HG02610 (cell line): ENCODE results near the gene CTAGE9.
"Not testable (repeated sequence)": the region's sequence is repeated elsewhere in the genome, so short reads cannot be mapped to it uniquely, and the experiment has no call there.

Experiments used
- ATAC-seq: cut with Tn5 transposase; IDR thresholded peaks from one replicate; pipeline ENCODE4 v1.9.1; 2021; ENCODE audit warnings: mild to moderate bottlenecking, moderate library complexity; ENCODE audit not compliant: unreplicated experiment

CTAGE9 gene

DNA sequence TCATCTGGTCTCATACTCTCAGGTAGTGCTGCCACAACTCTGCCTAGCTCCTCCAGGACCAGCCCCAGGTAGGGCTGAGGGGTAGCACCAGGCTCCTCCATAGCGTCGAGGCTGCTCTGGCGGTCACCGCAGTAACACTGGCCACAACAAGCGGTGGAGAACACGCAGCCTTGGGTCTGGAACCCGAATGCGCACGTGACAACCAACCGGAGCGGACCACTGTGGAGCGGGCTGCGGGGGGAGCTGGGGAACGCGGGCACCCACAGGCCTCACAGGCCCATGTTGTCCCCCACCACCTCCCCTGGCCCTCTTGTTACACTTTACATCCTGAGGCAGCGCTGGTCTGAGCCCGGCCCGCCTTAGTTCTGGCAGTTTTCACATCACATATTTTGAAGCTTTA lies at the start of gene CTAGE9:
CTAGE9 (minus strand) TSS at position 101 of the 400 bp plus-strand sequence; CDS start at position 101, 0 bp downstream.
- not testable (repeated sequence) for ATAC-seq

GRCh38 chr6:131758920-131759319 lies 48.1 kb upstream of the CTAGE9 start:
- ATAC-seq, result no peak

- ATAC-seq, result no peak
Measured at GRCh38 chr6:131756039-131756438, 45.2 kb upstream of the CTAGE9 start.

- ATAC-seq, result no peak
Measured at GRCh38 chr6:131755597-131755996, 44.8 kb upstream of the CTAGE9 start.

DNA sequence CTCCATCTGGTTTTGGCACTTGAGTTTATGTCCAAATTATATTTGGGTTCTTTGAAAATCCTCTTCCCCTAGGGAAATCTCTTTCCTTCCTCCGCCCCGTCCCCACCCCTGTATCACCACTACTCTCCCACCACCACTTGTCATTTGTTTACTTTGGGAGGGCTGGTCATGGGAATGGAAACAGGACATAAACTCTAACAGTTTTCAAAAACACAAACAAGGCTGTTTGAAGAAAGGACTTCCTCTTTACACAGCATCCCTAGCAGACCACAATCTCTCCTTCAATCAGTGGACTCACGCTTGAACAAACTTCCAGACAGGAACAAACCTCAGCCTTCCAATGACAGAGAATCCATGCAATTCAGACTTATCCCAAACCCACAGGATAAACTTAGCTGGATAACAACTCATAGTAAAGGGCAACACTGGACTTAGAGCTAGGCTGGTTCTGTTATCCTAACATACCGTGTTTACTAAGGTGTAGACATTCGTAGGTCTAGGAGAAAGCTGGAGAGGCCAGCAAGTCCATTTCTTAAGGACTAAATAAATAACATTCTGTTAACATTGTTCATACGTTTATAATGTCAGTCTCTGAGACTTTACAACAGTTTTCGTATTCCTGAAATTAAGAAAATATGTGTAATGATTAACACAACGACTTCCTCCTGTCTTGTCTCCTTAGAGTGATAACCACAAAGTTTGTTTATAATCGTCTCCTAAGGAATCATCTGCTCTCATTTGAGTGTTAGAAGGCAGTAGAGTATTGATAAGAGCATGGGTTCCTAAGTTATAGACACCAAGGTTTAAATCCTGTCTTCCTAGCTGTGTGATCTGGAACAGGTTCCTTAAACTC lies 44.1 kb upstream of the CTAGE9 start:
- no peak for ATAC-seq

- no peak for ATAC-seq
Measured at GRCh38 chr6:131754088-131754487, 43.3 kb upstream of the CTAGE9 start.

GRCh38 chr6:131751012-131751715 lies 40.3 kb upstream of the CTAGE9 start:
- ATAC-seq, result not testable (repeated sequence)

DNA sequence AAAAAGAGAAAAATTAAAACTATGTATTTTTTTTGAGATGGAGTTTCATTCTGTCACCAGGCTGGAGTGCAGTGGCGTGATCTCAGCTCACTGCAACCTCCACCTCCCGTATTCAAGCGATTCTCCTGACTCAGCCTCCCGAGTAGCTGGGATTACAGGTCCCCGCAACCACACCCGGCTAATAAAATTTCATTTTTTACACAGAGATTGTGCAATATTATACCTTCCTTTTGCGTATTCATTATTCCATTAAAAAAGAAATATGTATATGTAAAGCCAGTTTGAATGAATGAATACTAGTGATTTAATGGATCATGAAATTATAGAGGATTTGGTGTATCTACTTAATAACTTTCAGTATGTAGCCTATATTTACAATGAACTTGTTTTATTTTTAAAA lies 38.2 kb upstream of the CTAGE9 start:
- ATAC-seq, result no peak

GRCh38 chr6:131747821-131748353 lies 37.1 kb upstream of the CTAGE9 start:
- ATAC-seq, result no peak

DNA sequence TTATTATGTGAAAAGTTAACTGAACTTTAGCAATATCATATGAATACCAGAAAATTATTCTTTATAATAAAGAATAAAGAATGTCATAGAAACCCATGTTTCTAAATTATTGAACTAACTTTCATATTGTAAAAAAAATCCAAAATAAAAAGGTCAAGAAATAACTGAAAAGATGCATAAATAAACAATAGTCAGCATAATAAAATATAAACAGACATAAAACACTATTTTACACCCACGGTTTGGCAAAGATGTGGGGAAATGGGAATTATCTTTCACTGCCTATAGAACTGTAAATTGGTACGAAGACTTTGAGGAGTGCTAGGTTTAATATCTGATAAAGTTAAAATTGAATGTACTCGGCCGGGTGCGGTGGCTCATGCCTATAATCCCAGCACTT lies 34.7 kb upstream of the CTAGE9 start:
- no peak for ATAC-seq

GRCh38 chr6:131744432-131745287 lies 33.8 kb upstream of the CTAGE9 start:
- no peak for ATAC-seq

DNA sequence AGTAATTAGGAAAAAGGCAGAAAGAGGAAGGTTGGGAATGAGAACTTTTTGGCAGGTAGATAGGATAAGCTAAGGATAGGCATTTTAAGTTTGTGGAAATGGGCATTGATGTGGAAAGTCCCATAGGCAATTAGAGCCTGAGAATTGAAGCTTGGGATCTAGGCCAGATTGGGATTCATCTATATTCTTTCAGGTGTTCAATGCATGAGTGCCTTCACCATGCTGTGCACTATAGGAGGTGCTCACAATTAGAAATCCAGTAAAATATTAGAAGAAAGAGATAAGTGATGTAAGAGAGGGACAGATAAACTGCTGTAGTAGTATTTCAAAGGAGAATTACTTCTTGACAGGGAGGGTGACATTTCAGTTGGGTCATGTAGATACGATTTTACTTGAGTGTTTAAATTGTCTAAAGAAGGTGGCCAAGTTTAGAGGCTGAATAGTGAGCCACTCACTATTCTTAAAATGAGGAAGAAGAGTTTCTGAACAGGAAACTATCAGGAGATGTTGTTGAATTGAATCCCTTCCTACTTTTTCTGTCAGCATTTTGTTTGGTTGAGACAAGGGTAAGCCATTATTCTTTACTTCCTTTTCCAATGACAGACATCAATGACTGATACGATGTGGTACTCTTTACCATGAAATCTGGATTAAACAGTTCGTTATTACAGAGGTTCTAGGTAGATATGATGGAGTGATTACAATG lies 31.0 kb upstream of the CTAGE9 start:
- no peak for ATAC-seq

DNA sequence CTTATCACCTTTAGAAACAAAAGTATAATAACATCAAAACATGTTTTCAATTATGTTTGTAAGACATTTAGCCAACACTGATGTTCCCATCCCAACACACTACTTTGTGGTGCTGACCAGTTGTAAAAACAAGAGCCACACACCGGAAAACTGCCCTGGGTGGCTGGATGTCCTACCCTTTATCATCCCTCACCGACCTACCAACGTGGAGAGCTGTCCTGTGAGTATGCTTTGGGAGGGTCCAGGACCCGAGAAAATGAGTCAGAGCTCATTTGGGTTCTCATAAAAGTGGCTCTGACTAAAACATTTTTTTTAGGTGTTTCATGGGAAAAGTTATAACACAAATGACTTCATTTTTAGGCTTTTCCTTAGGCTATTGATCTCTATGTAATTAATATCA lies 29.3 kb upstream of the CTAGE9 start:
- ATAC-seq, result no peak

DNA sequence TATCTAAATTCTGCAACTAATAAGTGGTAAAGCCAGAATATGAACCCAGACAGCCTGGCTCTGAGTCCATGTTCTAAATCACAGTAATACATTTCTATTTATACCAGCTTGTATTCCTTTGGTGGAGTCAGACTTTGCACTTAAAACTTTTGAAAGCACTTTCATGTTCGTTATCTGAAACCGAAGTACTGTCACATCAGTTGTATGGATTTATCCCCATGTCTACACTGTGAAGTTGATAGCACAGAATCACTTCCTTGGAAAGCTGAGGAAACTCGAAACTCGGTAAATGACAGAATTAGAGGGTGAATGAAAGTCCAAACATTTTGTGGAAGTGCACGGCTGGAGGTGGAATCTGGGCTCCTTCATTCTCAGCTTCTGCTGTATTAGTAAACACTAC lies 28.3 kb upstream of the CTAGE9 start:
- no peak for ATAC-seq

DNA sequence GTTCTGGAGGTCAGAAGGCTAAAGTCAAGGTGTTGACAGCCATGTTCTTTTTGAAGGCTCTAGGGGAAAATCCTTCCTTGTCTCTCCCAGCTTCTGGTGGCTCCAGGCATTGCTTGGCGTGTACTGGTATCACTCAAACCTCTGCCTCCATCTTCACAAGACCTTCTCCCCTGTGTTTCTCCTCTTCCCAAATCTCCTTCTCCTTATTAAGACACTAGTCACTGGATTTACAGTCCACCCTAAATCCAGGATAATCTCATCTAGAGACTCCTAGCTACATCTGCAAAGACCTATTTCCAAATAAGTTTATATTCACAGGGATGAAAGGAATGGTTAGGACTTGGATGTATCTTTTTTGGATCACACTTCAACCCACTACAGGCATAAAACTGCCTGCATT lies 26.0 kb upstream of the CTAGE9 start:
- no peak for ATAC-seq

DNA sequence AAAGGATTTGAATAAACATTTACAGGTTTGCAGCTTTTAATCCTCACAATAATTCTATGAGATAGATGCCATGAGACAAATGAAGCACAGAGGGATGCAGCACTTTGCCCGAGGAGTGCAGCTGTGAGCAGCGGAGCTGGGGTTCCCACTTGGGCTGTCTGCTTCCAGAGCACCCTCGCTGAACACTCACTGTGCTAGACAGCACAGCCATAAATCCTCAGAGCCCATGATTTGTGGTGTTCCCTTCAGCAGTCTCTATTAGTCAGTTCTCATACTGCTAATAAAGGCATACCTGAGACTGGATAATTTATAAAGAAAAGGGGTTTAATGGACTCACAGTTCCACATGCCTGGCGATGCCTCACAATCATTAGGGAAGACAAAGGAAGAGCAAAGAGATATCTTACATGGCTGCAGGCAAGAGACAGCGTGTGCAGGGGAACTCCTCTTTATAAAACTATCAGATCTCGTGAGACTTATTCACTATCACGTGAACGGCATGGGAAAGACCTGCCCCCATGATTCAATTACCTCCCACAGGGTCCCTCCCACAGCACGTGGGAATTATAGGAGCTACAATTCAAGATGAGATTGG lies 25.3 kb upstream of the CTAGE9 start:
- no peak for ATAC-seq

- no peak for ATAC-seq
Measured at GRCh38 chr6:131733376-131734016, 22.7 kb upstream of the CTAGE9 start.

- no peak for ATAC-seq
Measured at GRCh38 chr6:131731224-131731623, 20.4 kb upstream of the CTAGE9 start.

- no peak for ATAC-seq
Measured at GRCh38 chr6:131730264-131730663, 19.4 kb upstream of the CTAGE9 start.

GRCh38 chr6:131729550-131729949 lies 18.7 kb upstream of the CTAGE9 start:
- no peak for ATAC-seq
